Suppressor macrophage treated with lipopolysaccharide for 1 hour (primary cell): ENCODE data around the gene ACSM2B.
"Not testable (repeated sequence)": the region's sequence is repeated elsewhere in the genome, so short reads cannot be mapped to it uniquely, and the experiment has no call there.

ENCODE experiments used
- DNase-seq, 3 donors: peaks; one replicate each; pipeline ENCODE4 v3.0.0-alpha.2; 2020 to 2022

ACSM2B gene

GRCh38 chr16:20576145-20576544, at the start of gene ACSM2B:
TSS of gene ACSM2B (minus strand) at chr16:20576367. CDS start at chr16:20564845, 11,522 bp downstream.
- not testable (repeated sequence) for DNase-seq

GRCh38 chr16:20624882-20625807, 49.0 kb upstream of the ACSM2B start:
- DNase-seq = no peak

GRCh38 chr16:20624205-20624604, 48.0 kb upstream of the ACSM2B start:
- DNase-seq = no peak

GRCh38 chr16:20622498-20622870, 46.3 kb upstream of the ACSM2B start:
- no peak for DNase-seq

GRCh38 chr16:20621406-20621805, 45.2 kb upstream of the ACSM2B start:
- DNase-seq = no peak

- no peak for DNase-seq
Observed at GRCh38 chr16:20620770-20621169, 44.6 kb upstream of the ACSM2B start.

GRCh38 chr16:20620003-20620402, 43.8 kb upstream of the ACSM2B start:
- DNase-seq = no peak

- no peak for DNase-seq
Observed at GRCh38 chr16:20617271-20617670, 41.1 kb upstream of the ACSM2B start.

- DNase-seq = no peak
Observed at GRCh38 chr16:20614186-20615141, 38.3 kb upstream of the ACSM2B start.

GRCh38 chr16:20613481-20614185, 37.5 kb upstream of the ACSM2B start:
- DNase-seq = no peak

GRCh38 chr16:20612551-20613480, 36.6 kb upstream of the ACSM2B start:
- DNase-seq = no peak

GRCh38 chr16:20611975-20612481, 35.9 kb upstream of the ACSM2B start:
- DNase-seq = no peak

- no peak for DNase-seq
Observed at GRCh38 chr16:20611350-20611902, 35.3 kb upstream of the ACSM2B start.

- DNase-seq = no peak
Observed at GRCh38 chr16:20610892-20611349, 34.8 kb upstream of the ACSM2B start.

- no peak for DNase-seq
Observed at GRCh38 chr16:20610211-20610891, 34.2 kb upstream of the ACSM2B start.

GRCh38 chr16:20602205-20602604, 26.0 kb upstream of the ACSM2B start:
- peak; percentile 28 to 47 (median 35) for DNase-seq

- not testable (repeated sequence) for DNase-seq
Observed at GRCh38 chr16:20599475-20599874, 23.3 kb upstream of the ACSM2B start.

GRCh38 chr16:20598832-20599469, 22.8 kb upstream of the ACSM2B start:
- DNase-seq = no peak

GRCh38 chr16:20595694-20596093, 19.5 kb upstream of the ACSM2B start:
- DNase-seq = not testable (repeated sequence)

GRCh38 chr16:20595068-20595467, 18.9 kb upstream of the ACSM2B start:
- not testable (repeated sequence) for DNase-seq
